ENCODE results near the gene CNST.

GRCh38 chr1:246572785-246573184 lies 6.5 kb downstream of the CNST start:
- no peak for TF ChIP-seq SIN3A (IDR thresholded peaks at IDR 0.05; ENCODE audit: borderline replicate concordance, insufficient read depth, low read length)
- no peak for TF ChIP-seq REST (IDR thresholded peaks at IDR 0.05; ENCODE audit: insufficient read depth in 1 of 2, low read depth in 2 of 2, low read length in 2 of 2)
- no peak for TF ChIP-seq POLR2AphosphoS5 (IDR thresholded peaks at IDR 0.05; ENCODE audit: low read depth, low read length)
- TF ChIP-seq TAF1 (IDR thresholded peaks at IDR 0.05; ENCODE audit: borderline replicate concordance, insufficient read depth, low read length) = no peak
